Loucy (cell line): ENCODE results near the gene ADGRD1.

Experiments
- H2AFZ ChIP-seq: fragments of 200-600 bp; sonication (generic); 2 replicates; pipeline ENCODE4 v1.6.0; 2016; ENCODE audit warnings: antibody characterized with exemption, mild to moderate bottlenecking, low read length, moderate library complexity
- H3F3A ChIP-seq: fragments of 200-600 bp; 2 replicates; pipeline ENCODE4 v1.6.0; 2016; ENCODE audit warnings: antibody characterized with exemption, low read depth, mild to moderate bottlenecking
- H3K27me3 ChIP-seq: fragments of 200-600 bp; sonication (generic); 2 replicates; pipeline ENCODE4 v1.6.1; 2014; ENCODE audit warnings: low read length, mild to moderate bottlenecking; ENCODE audit not compliant: insufficient read depth, poor library complexity, severe bottlenecking
- H3K36me3 ChIP-seq: fragments of 200-600 bp; sonication (generic); 2 replicates; pipeline ENCODE4 v1.6.1; 2016; ENCODE audit warnings: low read length; ENCODE audit not compliant: insufficient read depth
- H3K4me1 ChIP-seq: fragments of 200-600 bp; sonication (generic); 2 replicates; pipeline ENCODE4 v1.5.1; 2014; ENCODE audit warnings: low read length, mild to moderate bottlenecking; ENCODE audit not compliant: insufficient read depth, poor library complexity, severe bottlenecking
- H3K4me2 ChIP-seq: fragments of 200-600 bp; sonication (generic); 2 replicates; pipeline ENCODE4 v1.6.0; 2014; ENCODE audit warnings: antibody characterized with exemption, low read length, low read depth, mild to moderate bottlenecking; ENCODE audit not compliant: poor library complexity, severe bottlenecking
- H3K4me3 ChIP-seq: fragments of 200-600 bp; sonication (generic); 2 replicates; pipeline ENCODE4 v1.5.1; 2014; ENCODE audit warnings: low read length, mild to moderate bottlenecking, mixed read lengths; ENCODE audit not compliant: poor library complexity, severe bottlenecking
- H3K79me2 ChIP-seq: fragments of 200-600 bp; sonication (generic); 2 replicates; pipeline ENCODE4 v1.6.1; 2014; ENCODE audit warnings: low read length; ENCODE audit not compliant: insufficient read depth
- H3K9ac ChIP-seq: fragments of 200-600 bp; sonication (generic); 2 replicates; pipeline ENCODE4 v1.6.0; 2014; ENCODE audit warnings: mild to moderate bottlenecking, low read depth, low read length, moderate library complexity; ENCODE audit not compliant: poor library complexity, severe bottlenecking
- H3K9me2 ChIP-seq: fragments of 200-600 bp; sonication (generic); replicated peaks from 2 replicates; pipeline ENCODE4 v1.6.1; 2016; ENCODE audit warnings: low read depth, low read length, mixed read lengths
- H3K9me3 ChIP-seq: fragments of 200-600 bp; sonication (generic); 2 replicates; pipeline ENCODE4 v1.6.1; 2014; ENCODE audit warnings: mild to moderate bottlenecking, antibody characterized with exemption, low read length, low read depth; ENCODE audit not compliant: insufficient read depth
- H4K20me1 ChIP-seq: fragments of 200-600 bp; sonication (generic); 2 replicates; pipeline ENCODE4 v1.6.0; 2014; ENCODE audit warnings: antibody characterized with exemption, low read length, mild to moderate bottlenecking; ENCODE audit not compliant: insufficient read depth, poor library complexity, severe bottlenecking
- CTCF ChIP-seq: fragments of 200-600 bp; sonication (generic); conservative IDR thresholded peaks from 2 replicates; pipeline ENCODE4 v1.5.1; 2014; ENCODE audit warnings: mild to moderate bottlenecking, antibody characterized with exemption, low read length
- EZH2phosphoT487 ChIP-seq: fragments of 200-600 bp; IDR thresholded peaks from 2 replicates; pipeline ENCODE4 v1.6.1; 2018; ENCODE audit warnings: antibody characterized with exemption, mild to moderate bottlenecking, moderate library complexity, borderline replicate concordance

Gene ADGRD1

GRCh38 chr12:130988751-130989150 lies 35.0 kb downstream of the ADGRD1 start:
- Histone ChIP-seq H3K9ac (no peak overlapping the region), H2AFZ (no peak overlapping the region), H4K20me1 (no peaks in the 10 kb centered on the region), H3K9me2 (no peaks in the 10 kb centered on the region), H3K4me3 (no peak overlapping the region), H3K4me1 (no peaks in the 10 kb centered on the region), H3K36me3 (no peaks in the 10 kb centered on the region), H3K9me3 (no peaks in the 10 kb centered on the region), H3K4me2 (no peak overlapping the region), H3F3A (no peaks in the 10 kb centered on the region), H3K79me2 (no peaks in the 10 kb centered on the region), H3K27me3 (no peaks in the 10 kb centered on the region)
- no peak for TF ChIP-seq CTCF
- no peak for TF ChIP-seq EZH2phosphoT487

DNA sequence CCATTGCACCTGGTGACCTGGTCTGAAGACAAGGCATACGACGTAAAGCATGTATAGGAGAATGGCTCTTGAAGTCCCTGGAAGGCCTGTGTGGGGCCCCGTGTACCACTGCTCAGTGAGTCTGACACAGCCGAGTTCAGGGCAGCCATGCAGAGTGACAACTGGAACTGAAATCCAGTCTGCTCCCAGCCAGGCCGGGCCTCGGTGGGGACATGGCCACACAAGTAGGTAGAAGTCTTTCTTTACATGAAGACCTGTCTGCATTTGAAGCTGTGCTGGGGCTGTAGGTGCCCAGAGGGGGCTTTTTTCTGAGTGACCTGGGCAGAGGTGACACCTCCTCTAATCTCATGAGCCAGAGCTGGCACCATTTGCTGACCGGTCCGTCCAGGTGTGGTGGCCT lies 35.7 kb downstream of the ADGRD1 start:
- Histone ChIP-seq H3K9me2 (no peaks in the 10 kb centered on the region), H3K4me2 (no peak overlapping the region), H3K27me3 (no peaks in the 10 kb centered on the region), H3K4me3 (no peak overlapping the region), H3K9ac (no peak overlapping the region), H3K36me3 (no peaks in the 10 kb centered on the region), H3F3A (no peaks in the 10 kb centered on the region), H3K9me3 (no peaks in the 10 kb centered on the region), H4K20me1 (no peaks in the 10 kb centered on the region), H2AFZ (no peak overlapping the region), H3K79me2 (no peaks in the 10 kb centered on the region), H3K4me1 (no peaks in the 10 kb centered on the region)
- TF ChIP-seq EZH2phosphoT487 (no peak), CTCF (no peak)

DNA sequence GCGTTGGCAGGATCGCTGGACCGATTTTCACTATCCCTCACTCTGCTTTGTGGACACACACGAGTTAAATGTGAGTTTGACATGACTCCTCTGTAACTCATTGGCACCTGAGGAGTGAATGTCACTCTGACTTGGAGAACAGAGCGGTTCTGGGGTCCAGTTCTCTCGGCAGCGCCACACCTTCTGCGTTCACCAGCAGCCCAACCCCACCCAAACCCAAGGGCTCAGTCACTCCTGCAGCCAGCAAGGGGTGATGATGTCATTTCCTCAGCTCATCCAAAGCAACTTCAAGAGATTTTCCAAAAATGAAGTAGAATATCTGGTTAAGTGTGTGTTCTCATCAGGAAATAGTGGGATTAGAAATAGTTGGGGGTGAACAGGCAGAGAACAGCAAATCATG lies 36.3 kb downstream of the ADGRD1 start:
- H3K27me3 ChIP-seq = no peaks in the 10 kb centered on the region
- TF ChIP-seq EZH2phosphoT487 (no peak), CTCF (no peak)
- H3K9me2 ChIP-seq = no peaks in the 10 kb centered on the region
- H3K36me3 ChIP-seq = no peaks in the 10 kb centered on the region
- H3K9ac ChIP-seq = no peak overlapping the region
- H2AFZ ChIP-seq = no peak overlapping the region
- no peaks in the 10 kb centered on the region for H3F3A ChIP-seq
- H3K79me2 ChIP-seq = no peaks in the 10 kb centered on the region
- no peaks in the 10 kb centered on the region for H3K4me1 ChIP-seq
- no peak overlapping the region for H3K4me2 ChIP-seq
- no peaks in the 10 kb centered on the region for H4K20me1 ChIP-seq
- H3K4me3 ChIP-seq = no peak overlapping the region
- no peaks in the 10 kb centered on the region for H3K9me3 ChIP-seq
